ENCODE data around the gene RNPS1. TPM values are rescaled to one million over a fixed set of nuclear protein-coding genes. Genes with fewer than 3 reads are reported as not detected.
A peak's percentile ranks its signal among the peaks of the same experiment; 100 is the strongest.
"Not testable (repeated sequence)": the region's sequence is repeated elsewhere in the genome, so short reads cannot be mapped to it uniquely, and the experiment has no call there.

RNPS1 gene
- total RNA-seq, 8 experiments from 2014 or later, result 108 to 257 (median 163) TPM

DNA sequence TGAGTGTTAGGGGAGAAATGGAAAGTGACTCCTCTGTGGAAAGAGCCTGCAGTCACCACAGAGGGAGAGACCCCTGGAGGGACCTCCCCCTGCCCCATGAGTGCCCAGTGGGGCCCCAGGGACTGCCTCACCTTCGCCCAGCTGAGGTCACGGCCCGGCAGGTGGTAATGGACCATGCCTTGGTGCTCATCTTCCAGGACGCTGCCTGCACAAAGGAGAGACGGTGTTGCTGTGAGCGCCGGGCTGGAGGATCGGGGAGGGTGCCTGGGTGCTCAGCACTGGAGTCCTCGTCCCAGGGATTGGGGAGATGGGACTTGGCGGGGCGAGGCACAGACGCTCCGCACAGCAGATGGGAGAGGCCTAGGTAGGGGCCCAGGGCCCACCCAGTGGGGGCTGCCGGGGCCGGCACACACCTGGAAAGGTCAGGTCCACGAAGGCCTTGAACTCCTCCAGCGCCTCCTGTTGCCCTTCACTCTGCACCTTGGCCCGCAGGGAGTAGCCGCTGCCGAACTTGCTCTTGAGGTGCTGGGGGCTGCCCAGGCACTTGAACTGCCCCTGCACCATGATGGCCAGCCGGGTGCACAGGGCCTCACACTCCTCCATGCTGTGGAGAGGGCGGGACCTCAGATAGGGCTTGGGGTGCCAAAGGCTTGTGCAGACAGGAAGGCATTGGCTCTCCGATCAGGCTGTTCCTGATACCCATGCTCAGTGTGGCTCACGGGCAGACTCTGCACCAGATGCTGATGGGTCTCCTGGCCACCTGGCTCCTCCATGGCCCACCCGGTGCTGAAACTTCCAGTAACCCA is 9.7 kb upstream of the RNPS1 start:
- ATAC-seq (replicated peaks in 6 of 8), result peak in 1 of 8 experiments; percentile 11
- no peak overlapping the region for H3K27ac ChIP-seq
- H3K4me1 ChIP-seq (replicated peaks in 1 of 2), result no peaks in the 10 kb centered on the region
- H3K4me3 ChIP-seq, result no peak overlapping the region
- in situ Hi-C loops (cut with MboI; ENCODE audit: low pct_unique_long_range_greater_than_20kb in 2 of 9, low sequenced_read_pairs in 9 of 9, unreplicated experiment in 9 of 9), result no loop called here
- WGBS, 10 experiments, result 97 to 100% (median 100%) methylated on average over 1 to 5 of the region's 25 CpGs; no CpG with 5 or more reads in 6 of the 10 experiments

DNA sequence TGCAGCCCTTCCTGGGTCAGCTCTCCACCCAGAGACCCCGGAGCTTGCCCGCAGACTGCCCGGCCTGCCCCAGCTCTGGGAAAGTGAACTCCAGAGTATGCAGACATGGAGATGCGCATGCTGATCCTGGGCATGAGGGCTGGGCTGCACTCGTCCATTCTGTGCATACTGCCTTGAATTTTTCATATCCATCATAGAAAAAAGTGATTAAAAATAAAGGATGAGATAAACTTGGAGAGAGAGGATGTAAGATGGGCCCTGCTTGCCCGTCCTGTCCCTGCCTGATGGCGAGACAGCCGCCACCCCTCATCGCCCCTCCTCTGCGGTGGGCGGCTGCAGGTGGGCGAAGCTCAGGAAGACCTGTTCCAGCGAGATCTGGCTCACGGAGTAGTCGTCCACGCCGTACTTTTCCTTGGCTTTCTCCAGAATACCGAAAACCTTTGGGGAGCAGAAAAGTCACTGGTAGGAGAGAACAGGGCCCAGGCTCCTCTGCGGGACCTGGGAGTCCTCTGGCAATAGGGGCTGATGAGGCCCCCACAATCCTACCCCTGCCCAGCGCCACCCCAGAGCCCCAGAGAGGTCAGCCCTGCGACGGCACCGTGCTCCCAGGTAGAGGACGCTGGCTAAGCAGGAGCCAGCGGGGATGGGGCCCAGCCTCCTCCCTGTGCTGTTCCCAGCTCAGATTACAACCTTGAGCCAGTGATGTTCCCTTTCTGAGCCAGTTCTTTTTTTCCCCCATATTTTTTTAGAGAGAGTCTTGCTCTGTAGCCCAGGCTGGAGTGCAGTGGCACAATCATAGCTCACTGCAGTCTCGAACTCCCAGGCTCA is 8.7 kb upstream of the RNPS1 start:
- H3K4me3 ChIP-seq, result no peak overlapping the region
- H3K4me1 ChIP-seq (replicated peaks in 1 of 2), result no peaks in the 10 kb centered on the region
- in situ Hi-C loops (cut with MboI; ENCODE audit: low pct_unique_long_range_greater_than_20kb in 2 of 9, low sequenced_read_pairs in 9 of 9, unreplicated experiment in 9 of 9), result no loop called here
- H3K27ac ChIP-seq, result no peak overlapping the region
- WGBS, 10 experiments, result 58 to 100% (median 83%) methylated on average over 1 to 11 of the region's 26 CpGs; no CpG with 5 or more reads in 6 of the 10 experiments
- ATAC-seq (replicated peaks in 6 of 8), result peak in 3 of 8 experiments; percentile 87 to 91 (median 89)

DNA sequence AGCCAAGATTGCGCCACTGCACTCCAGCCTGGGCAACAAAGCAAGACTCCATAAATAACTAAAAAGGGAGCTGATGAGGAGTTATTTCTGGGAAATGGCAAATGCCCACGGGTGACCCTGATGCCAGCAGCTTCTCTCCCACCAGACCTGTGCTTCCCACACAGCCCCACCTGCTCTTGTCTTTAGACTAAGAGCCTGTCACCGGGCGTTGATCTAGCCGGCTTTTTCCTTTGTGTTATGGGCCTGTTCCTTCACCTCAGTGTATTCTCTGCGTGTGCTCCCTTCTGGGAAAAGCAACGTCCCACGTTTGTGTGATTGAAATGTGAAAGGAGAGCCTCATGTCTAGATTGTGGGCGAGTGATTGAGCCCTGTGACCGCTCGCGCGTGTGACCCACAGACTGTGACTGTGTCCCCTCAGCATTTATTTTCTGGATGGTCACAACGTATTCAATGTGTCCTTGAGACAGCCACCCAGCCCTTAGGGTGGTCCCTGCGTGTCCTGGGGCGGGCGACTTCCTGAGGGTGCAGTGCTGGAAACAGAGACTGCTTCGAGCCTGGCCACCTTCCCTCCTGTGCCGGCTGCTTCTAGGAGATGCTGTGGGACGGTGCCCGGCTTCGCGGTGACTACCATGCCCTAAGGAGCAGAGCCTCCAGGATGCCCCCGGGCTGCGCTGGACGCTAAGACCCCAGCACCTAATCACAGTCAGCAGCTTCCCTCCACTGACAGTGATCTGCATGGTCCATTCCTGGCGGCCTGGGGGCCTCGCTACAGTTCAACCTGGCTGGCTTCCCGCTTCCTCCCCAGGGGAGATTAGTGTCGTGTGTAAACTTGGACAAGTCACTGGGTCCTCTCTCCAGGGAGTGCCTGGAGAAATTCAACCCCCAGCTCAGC is 7.8 kb upstream of the RNPS1 start:
- Histone ChIP-seq H3K4me3 (no peak overlapping the region), H3K4me1 (replicated peaks in 1 of 2) (no peaks in the 10 kb centered on the region), H3K27ac (no peak overlapping the region)
- 26 to 100% (median 85%) methylated on average over 1 to 15 of the region's 30 CpGs; no CpG with 5 or more reads in 2 of the 10 experiments for WGBS, 10 experiments
- in situ Hi-C loops (cut with MboI; ENCODE audit: low pct_unique_long_range_greater_than_20kb in 2 of 9, low sequenced_read_pairs in 9 of 9, unreplicated experiment in 9 of 9), result no loop called here
- peak in 1 of 8 experiments; percentile 42 for ATAC-seq (replicated peaks in 6 of 8)

DNA sequence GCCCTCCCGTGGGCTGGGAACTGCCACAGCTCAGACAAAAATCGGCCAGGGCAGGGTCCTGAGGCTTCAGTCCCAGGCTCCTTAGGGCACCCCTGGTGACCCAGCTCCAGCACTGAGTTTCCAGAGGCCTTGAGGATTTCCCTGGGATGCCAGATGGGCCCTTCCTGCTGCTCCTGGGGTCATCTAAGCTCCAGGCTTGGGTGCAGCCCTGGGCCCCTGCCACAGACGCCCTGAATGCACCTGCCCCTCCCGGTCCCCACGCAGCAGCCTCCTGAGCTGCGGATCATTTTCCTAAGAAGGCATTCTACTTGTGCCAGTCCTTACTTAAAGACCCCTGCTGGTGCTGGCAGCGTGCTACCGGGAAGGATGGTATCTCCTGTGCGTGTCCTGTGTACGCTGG is 6.0 kb upstream of the RNPS1 start:
- ATAC-seq (replicated peaks in 6 of 8), result no peak
- 20 to 100% (median 86%) methylated on average over 1 to 4 of the region's 10 CpGs; no CpG with 5 or more reads in 7 of the 10 experiments for WGBS, 10 experiments
- in situ Hi-C loops (cut with MboI; ENCODE audit: low pct_unique_long_range_greater_than_20kb in 2 of 9, low sequenced_read_pairs in 9 of 9, unreplicated experiment in 9 of 9), result no loop called here

DNA sequence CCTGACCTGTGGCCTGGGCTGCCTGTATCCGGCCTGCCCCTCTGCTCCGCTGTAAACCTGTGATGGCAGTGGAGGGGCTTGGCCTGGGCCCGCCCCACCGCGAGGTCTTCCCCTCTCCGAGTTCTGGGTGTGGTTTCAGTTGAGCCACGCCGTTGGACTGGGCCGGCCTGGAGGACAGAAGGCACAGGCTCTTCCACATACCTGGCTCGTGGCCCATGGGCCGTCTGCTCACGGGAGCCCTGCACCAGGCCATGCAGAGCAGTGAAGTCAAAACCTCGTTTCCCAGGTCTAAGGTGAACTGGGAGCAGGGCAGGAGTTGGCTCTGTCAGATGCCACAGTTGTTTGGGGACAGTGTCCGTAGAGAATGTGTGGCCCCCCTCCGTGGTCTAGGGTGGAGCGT is 5.6 kb upstream of the RNPS1 start:
- WGBS, 10 experiments, result 64 to 100% (median 90%) methylated on average over 1 to 11 of the region's 16 CpGs; no CpG with 5 or more reads in 3 of the 10 experiments

More for the DNA sequence above, 6.0 kb upstream of the RNPS1 start:
- Histone ChIP-seq H3K4me3 (no peak overlapping the region), H3K4me1 (replicated peaks in 1 of 2) (peaks cover 8 to 11% of the 10 kb centered on the region in 2 donors), H3K27ac (no peak overlapping the region)

DNA sequence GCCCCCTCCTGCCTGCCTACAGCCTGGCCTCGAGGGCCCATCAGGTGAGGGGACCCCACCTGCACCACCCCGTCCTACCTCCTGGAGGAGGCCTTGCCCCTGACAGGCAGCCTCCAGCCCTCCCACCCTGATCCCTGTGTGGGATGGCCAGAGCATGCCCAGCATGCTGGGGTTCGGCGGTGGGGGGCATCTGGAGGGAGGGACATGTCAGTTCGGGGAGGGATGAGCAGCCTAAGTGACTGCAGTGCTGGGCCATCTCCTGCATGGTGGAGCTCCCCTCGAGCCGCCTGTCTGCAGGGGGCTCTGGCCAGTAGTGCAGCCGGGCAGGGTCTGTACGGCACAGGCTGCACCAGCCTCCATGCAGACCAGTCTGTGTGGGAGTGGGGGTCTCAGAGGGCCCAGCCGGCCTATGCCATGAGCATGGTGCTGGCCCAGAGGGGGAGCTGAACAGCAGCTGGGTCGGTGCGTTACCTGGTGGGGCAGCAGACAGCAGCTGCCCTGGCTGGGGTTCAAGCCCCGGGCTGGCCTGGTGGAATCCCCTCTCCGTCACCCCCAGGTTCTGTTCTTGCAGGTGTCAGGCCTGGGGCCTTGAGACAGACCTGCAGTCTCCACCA is 4.0 kb upstream of the RNPS1 start:
- Histone ChIP-seq H3K27ac (no peak overlapping the region), H3K4me1 (replicated peaks in 1 of 2) (peaks cover 8 to 11% of the 10 kb centered on the region in 2 donors), H3K4me3 (no peak overlapping the region)
- in situ Hi-C loops (cut with MboI; ENCODE audit: low pct_unique_long_range_greater_than_20kb in 2 of 9, low sequenced_read_pairs in 9 of 9, unreplicated experiment in 9 of 9), result no loop called here
- WGBS, 10 experiments, result 80 to 100% methylated on average over 1 to 3 of the region's 14 CpGs; no CpG with 5 or more reads in 8 of the 10 experiments
- ATAC-seq (replicated peaks in 6 of 8), result no peak

More for the DNA sequence above, 5.6 kb upstream of the RNPS1 start:
- H3K4me1 ChIP-seq (replicated peaks in 1 of 2), result peaks cover 8 to 11% of the 10 kb centered on the region in 2 donors
- in situ Hi-C loops (cut with MboI; ENCODE audit: low pct_unique_long_range_greater_than_20kb in 2 of 9, low sequenced_read_pairs in 9 of 9, unreplicated experiment in 9 of 9), result no loop called here
- no peak for ATAC-seq (replicated peaks in 6 of 8)
- H3K27ac ChIP-seq, result no peak overlapping the region
- H3K4me3 ChIP-seq, result no peak overlapping the region

DNA sequence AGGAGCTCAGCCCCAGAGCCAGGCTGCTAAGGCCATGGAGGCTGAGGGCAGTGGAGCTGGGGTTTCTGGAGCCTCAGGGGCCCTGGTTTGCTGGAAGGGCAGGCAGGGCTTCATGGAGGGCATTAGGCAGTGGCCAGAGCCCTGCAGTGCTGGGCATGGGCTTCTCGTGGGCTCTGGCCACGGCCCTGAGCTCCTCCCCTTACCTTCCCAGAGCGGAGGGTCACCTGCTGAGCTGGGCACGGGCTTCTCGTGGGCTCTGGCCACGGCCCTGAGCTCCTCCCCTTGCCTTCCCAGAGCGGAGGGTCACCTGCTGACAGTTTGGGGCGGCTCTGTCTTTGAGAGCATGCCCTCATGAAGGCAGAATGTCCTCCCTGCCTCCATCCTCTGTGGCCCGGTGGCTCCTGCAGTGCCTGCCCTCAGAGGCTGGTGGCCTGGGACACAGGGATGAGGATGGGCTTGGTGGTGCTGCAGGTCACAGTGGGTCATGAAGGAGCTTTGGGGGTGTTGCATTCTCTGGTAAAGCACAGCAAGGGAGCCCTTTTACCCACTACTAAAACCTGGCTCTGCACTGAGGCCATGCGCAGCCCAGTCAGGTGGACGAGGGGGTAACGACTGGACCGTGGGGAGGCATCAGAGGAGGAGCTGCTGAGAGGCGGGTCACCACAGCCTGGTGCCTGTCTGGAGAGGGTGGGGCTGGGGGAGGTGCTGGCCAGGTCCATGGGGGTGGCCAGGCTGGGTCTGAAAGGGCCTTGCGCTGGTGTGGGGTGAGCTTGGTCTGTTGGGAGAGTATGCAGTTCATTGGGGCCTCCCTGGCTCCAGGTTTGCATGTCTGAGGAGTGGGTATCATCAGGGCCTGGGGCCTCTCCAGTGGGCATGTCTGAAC is 2.9 kb upstream of the RNPS1 start:
- Histone ChIP-seq H3K4me3 (no peak overlapping the region), H3K27ac (no peak overlapping the region), H3K4me1 (replicated peaks in 1 of 2) (peaks cover 15 to 18% of the 10 kb centered on the region in 2 donors)
- 50 to 100% methylated on average over 1 to 2 of the region's 15 CpGs; no CpG with 5 or more reads in 8 of the 10 experiments for WGBS, 10 experiments
- no peak for ATAC-seq (replicated peaks in 6 of 8)
- in situ Hi-C loops (cut with MboI; ENCODE audit: low pct_unique_long_range_greater_than_20kb in 2 of 9, low sequenced_read_pairs in 9 of 9, unreplicated experiment in 9 of 9), result no loop called here

DNA sequence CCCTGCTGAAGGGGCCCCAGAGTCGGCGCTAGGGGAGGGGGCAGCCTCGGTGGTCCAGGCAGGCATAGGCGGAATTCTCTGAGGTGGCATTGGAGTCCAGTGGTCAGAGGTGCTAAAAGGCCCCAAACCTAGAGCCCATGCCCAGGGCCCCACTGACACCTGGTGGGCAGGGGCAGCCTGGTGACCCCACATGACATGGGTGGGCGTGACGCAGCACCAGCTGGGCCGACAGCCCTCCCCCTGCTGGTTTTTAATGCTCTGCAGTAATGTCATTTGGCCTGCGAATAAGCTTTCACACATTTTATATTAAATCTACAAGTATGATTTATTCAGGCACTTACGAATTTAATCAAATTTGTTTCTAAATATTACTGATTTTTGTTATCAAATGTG is 2.1 kb upstream of the RNPS1 start:
- peak overlapping the region in 1 of 5 donors; percentile 87 for H3K4me3 ChIP-seq
- peaks cover 18 to 19% of the 10 kb centered on the region in 2 donors for H3K4me1 ChIP-seq (replicated peaks in 1 of 2)
- in situ Hi-C loops (cut with MboI; ENCODE audit: low pct_unique_long_range_greater_than_20kb in 2 of 9, low sequenced_read_pairs in 9 of 9, unreplicated experiment in 9 of 9), result no loop called here
- H3K27ac ChIP-seq, result no peak overlapping the region
- WGBS, 10 experiments, result 33 to 100% (median 83%) methylated on average over 1 to 5 of the region's 9 CpGs; no CpG with 5 or more reads in 3 of the 10 experiments
- no peak for ATAC-seq (replicated peaks in 6 of 8)

DNA sequence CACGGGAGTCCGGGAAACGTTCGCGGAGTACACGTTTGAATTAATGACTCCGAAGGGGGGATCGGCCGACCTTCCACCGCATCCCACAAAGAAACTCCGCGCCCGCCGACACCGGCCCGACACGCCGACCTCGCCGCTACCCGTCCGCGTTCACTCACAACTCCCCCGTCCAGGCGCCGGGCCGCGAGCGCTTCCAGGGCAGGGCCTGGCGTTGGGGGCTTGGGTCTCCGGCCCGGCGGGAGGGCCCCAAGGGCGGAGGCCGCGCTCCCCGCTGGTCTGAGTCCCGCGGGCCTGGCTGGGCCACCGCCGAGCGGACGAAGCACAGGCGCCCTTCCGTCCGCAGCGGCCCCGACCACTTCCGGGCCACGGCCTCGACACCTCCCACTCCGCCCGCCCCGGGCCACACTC is 417 bp downstream of the RNPS1 start:
- in situ Hi-C loops (cut with MboI; ENCODE audit: low pct_unique_long_range_greater_than_20kb in 2 of 9, low sequenced_read_pairs in 9 of 9, unreplicated experiment in 9 of 9), result not testable (repeated sequence)
- 0% methylated on average over 4 of the region's 54 CpGs; no CpG with 5 or more reads in 9 of the 10 experiments for WGBS, 10 experiments

DNA sequence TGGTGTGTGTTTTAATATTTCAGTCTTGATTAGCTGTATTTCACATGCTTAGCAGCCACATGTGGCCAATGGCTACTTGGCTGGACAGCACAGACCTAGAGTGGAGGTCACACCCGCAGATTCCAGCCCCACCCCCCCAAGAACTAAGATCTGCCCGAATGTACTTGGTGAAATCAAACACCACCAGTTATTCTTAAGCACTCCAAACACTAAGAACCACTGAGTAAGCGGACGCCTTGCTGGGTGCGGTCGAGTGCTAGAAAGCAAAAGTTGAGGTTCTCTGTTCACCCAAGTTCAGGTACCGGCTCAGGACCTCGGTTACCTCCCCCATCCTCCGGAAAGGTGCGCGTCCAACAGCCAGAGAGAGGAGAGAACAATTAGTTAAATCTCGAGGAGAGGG is 1.0 kb downstream of the RNPS1 start:
- Histone ChIP-seq H3K4me1 (replicated peaks in 1 of 2) (peaks cover 18 to 19% of the 10 kb centered on the region in 2 donors), H3K4me3 (peak overlapping the region; percentile 73 to 90 (median 87))
- in situ Hi-C loops (cut with MboI; ENCODE audit: low pct_unique_long_range_greater_than_20kb in 2 of 9, low sequenced_read_pairs in 9 of 9, unreplicated experiment in 9 of 9); H3K27ac ChIP-seq: not testable (repeated sequence)
- peak in 2 of 8 experiments; percentile 4 to 5 for ATAC-seq (replicated peaks in 6 of 8)
- 0% methylated on average over 1 to 3 of the region's 12 CpGs; no CpG with 5 or more reads in 7 of the 10 experiments for WGBS, 10 experiments

More for the DNA sequence above, 417 bp downstream of the RNPS1 start:
- H3K4me1 ChIP-seq (replicated peaks in 1 of 2), result peaks cover 18 to 19% of the 10 kb centered on the region in 2 donors
- peak overlapping the region; percentile 94 to 97 for H3K27ac ChIP-seq
- peak overlapping the region; percentile 73 to 90 (median 87) for H3K4me3 ChIP-seq
- ATAC-seq (replicated peaks in 6 of 8), result peak; percentile 41 to 65 (median 48)

DNA sequence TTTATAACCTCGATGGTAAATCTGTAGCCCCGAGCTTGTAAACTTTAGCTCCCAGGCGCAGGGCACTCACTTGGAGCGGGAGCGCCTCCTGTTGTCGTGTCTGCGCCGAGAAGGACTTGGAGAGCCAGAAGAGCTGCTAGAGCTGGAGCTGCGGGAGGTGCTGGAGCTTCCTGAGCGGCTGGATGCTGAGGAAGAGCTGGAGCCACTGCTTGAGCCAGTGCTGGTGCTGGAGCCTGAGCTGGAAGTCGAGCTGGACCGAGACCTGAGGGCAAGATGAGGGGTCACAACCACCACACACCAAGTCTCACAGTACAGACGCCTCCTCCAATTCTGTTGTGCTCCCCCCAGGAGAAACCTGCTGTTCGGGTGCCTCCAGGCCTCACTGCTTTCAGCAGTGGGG is 4.9 kb downstream of the RNPS1 start:
- WGBS, 10 experiments, result 20 to 100% (median 94%) methylated on average over 1 to 8 of the region's 14 CpGs; no CpG with 5 or more reads in 3 of the 10 experiments
- ATAC-seq (replicated peaks in 6 of 8); H3K4me1 ChIP-seq (replicated peaks in 1 of 2); in situ Hi-C loops (cut with MboI; ENCODE audit: low pct_unique_long_range_greater_than_20kb in 2 of 9, low sequenced_read_pairs in 9 of 9, unreplicated experiment in 9 of 9); H3K27ac ChIP-seq; H3K4me3 ChIP-seq: not testable (repeated sequence)
